ENCODE results near the gene TNFRSF21.
"Not testable (repeated sequence)": the region's sequence is repeated elsewhere in the genome, so short reads cannot be mapped to it uniquely, and the experiment has no call there.

TNFRSF21 gene

GRCh38 chr6:47231151-47231550 is 78.6 kb downstream of the TNFRSF21 start:
- Histone ChIP-seq H3K4me1 (ENCODE audit: insufficient read depth, low read length) (no peaks in the 10 kb centered on the region), H4K20me1 (ENCODE audit: insufficient read depth, low read length) (no peaks in the 10 kb centered on the region), H3K9ac (ENCODE audit: low read depth, low read length) (no peak overlapping the region), H3K79me2 (ENCODE audit: insufficient read depth, low read length) (no peaks in the 10 kb centered on the region), H3K4me3 (ENCODE audit: low read depth in 1 of 2, low read length in 2 of 2) (no peak overlapping the region), H3K4me2 (ENCODE audit: insufficient read depth, low read length) (no peak overlapping the region), H3K36me3 (ENCODE audit: insufficient read depth, low read length) (no peaks in the 10 kb centered on the region), H2AFZ (ENCODE audit: low read depth, low read length) (no peak overlapping the region), H3K9me3 (ENCODE audit: insufficient read depth, low read length, severe bottlenecking) (no peaks in the 10 kb centered on the region), H3K27ac (ENCODE audit: low read length) (no peak overlapping the region), H3K27me3 (ENCODE audit: insufficient read depth, low read length, poor library complexity) (no peaks in the 10 kb centered on the region)
- ATAC-seq (ENCODE audit: insufficient read depth, low read depth) (no peak), DNase-seq (no peak)
- no peak for TF ChIP-seq CTCF (IDR thresholded peaks at IDR 0.05; ENCODE audit: borderline replicate concordance, extremely low read depth, low read length, poor library complexity, severe bottlenecking)
- no peak for TF ChIP-seq EZH2 (IDR thresholded peaks at IDR 0.05; ENCODE audit: borderline replicate concordance, low read depth, low read length, severe bottlenecking)

GRCh38 chr6:47230579-47230978 is 79.1 kb downstream of the TNFRSF21 start:
- TF ChIP-seq CTCF (IDR thresholded peaks at IDR 0.05; ENCODE audit: borderline replicate concordance, extremely low read depth, low read length, poor library complexity, severe bottlenecking) (no peak), EZH2 (IDR thresholded peaks at IDR 0.05; ENCODE audit: borderline replicate concordance, low read depth, low read length, severe bottlenecking) (no peak)
- DNase-seq, result no peak
- H3K27me3 ChIP-seq (ENCODE audit: insufficient read depth, low read length, poor library complexity), result no peaks in the 10 kb centered on the region
- no peak overlapping the region for H3K4me3 ChIP-seq (ENCODE audit: low read depth in 1 of 2, low read length in 2 of 2)
- no peak overlapping the region for H3K4me2 ChIP-seq (ENCODE audit: insufficient read depth, low read length)
- no peaks in the 10 kb centered on the region for H3K79me2 ChIP-seq (ENCODE audit: insufficient read depth, low read length)
- no peaks in the 10 kb centered on the region for H3K36me3 ChIP-seq (ENCODE audit: insufficient read depth, low read length)
- no peaks in the 10 kb centered on the region for H3K4me1 ChIP-seq (ENCODE audit: insufficient read depth, low read length)
- no peaks in the 10 kb centered on the region for H4K20me1 ChIP-seq (ENCODE audit: insufficient read depth, low read length)
- H3K9me3 ChIP-seq (ENCODE audit: insufficient read depth, low read length, severe bottlenecking), result no peaks in the 10 kb centered on the region
- H2AFZ ChIP-seq (ENCODE audit: low read depth, low read length), result no peak overlapping the region
- no peak overlapping the region for H3K27ac ChIP-seq (ENCODE audit: low read length)
- H3K9ac ChIP-seq (ENCODE audit: low read depth, low read length), result no peak overlapping the region
- ATAC-seq (ENCODE audit: insufficient read depth, low read depth), result no peak

GRCh38 chr6:47229255-47229654 is 80.5 kb downstream of the TNFRSF21 start:
- H3K4me3 ChIP-seq (ENCODE audit: low read depth in 1 of 2, low read length in 2 of 2), result no peak overlapping the region
- TF ChIP-seq EZH2 (IDR thresholded peaks at IDR 0.05; ENCODE audit: borderline replicate concordance, low read depth, low read length, severe bottlenecking) (no peak), CTCF (IDR thresholded peaks at IDR 0.05; ENCODE audit: borderline replicate concordance, extremely low read depth, low read length, poor library complexity, severe bottlenecking) (no peak)
- H4K20me1 ChIP-seq (ENCODE audit: insufficient read depth, low read length), result no peaks in the 10 kb centered on the region
- no peak overlapping the region for H3K9ac ChIP-seq (ENCODE audit: low read depth, low read length)
- H3K36me3 ChIP-seq (ENCODE audit: insufficient read depth, low read length), result no peaks in the 10 kb centered on the region
- no peak overlapping the region for H3K4me2 ChIP-seq (ENCODE audit: insufficient read depth, low read length)
- no peak overlapping the region for H2AFZ ChIP-seq (ENCODE audit: low read depth, low read length)
- H3K79me2 ChIP-seq (ENCODE audit: insufficient read depth, low read length), result no peaks in the 10 kb centered on the region
- no peaks in the 10 kb centered on the region for H3K4me1 ChIP-seq (ENCODE audit: insufficient read depth, low read length)
- no peaks in the 10 kb centered on the region for H3K27me3 ChIP-seq (ENCODE audit: insufficient read depth, low read length, poor library complexity)
- no peak for ATAC-seq (ENCODE audit: insufficient read depth, low read depth)
- DNase-seq, result no peak
- no peak overlapping the region for H3K27ac ChIP-seq (ENCODE audit: low read length)
- H3K9me3 ChIP-seq (ENCODE audit: insufficient read depth, low read length, severe bottlenecking), result no peaks in the 10 kb centered on the region

GRCh38 chr6:47228093-47228492 is 81.6 kb downstream of the TNFRSF21 start:
- not testable (repeated sequence) for DNase-seq; ATAC-seq (ENCODE audit: insufficient read depth, low read depth); H3K9ac ChIP-seq (ENCODE audit: low read depth, low read length); H3K27ac ChIP-seq (ENCODE audit: low read length); H2AFZ ChIP-seq (ENCODE audit: low read depth, low read length); H3K4me1 ChIP-seq (ENCODE audit: insufficient read depth, low read length); H4K20me1 ChIP-seq (ENCODE audit: insufficient read depth, low read length); H3K27me3 ChIP-seq (ENCODE audit: insufficient read depth, low read length, poor library complexity); H3K9me3 ChIP-seq (ENCODE audit: insufficient read depth, low read length, severe bottlenecking); H3K4me2 ChIP-seq (ENCODE audit: insufficient read depth, low read length); H3K36me3 ChIP-seq (ENCODE audit: insufficient read depth, low read length); H3K4me3 ChIP-seq (ENCODE audit: low read depth in 1 of 2, low read length in 2 of 2); H3K79me2 ChIP-seq (ENCODE audit: insufficient read depth, low read length)

GRCh38 chr6:47223251-47223650 is 86.5 kb downstream of the TNFRSF21 start:
- H3K27me3 ChIP-seq (ENCODE audit: insufficient read depth, low read length, poor library complexity); H3K27ac ChIP-seq (ENCODE audit: low read length); ATAC-seq (ENCODE audit: insufficient read depth, low read depth); H3K4me1 ChIP-seq (ENCODE audit: insufficient read depth, low read length); H4K20me1 ChIP-seq (ENCODE audit: insufficient read depth, low read length); DNase-seq; H3K79me2 ChIP-seq (ENCODE audit: insufficient read depth, low read length); H3K4me3 ChIP-seq (ENCODE audit: low read depth in 1 of 2, low read length in 2 of 2); H3K4me2 ChIP-seq (ENCODE audit: insufficient read depth, low read length); H3K9me3 ChIP-seq (ENCODE audit: insufficient read depth, low read length, severe bottlenecking); H3K9ac ChIP-seq (ENCODE audit: low read depth, low read length); H2AFZ ChIP-seq (ENCODE audit: low read depth, low read length); H3K36me3 ChIP-seq (ENCODE audit: insufficient read depth, low read length): not testable (repeated sequence)

Measured in DND-41 (cell line).